Tibial nerve (tissue), 3 donors: ENCODE measurements around the gene CCDC180.

Experiments used
- CTCF ChIP-seq, 5 experiments: fragments of 200-600 bp in 3 of 5; fragments of 450-650 bp in 2 of 5; sonication (generic) in 3 of 5; IDR thresholded peaks; one replicate each; pipeline ENCODE4 v1.5.1; 2016 to 2019; ENCODE audit warnings: antibody characterized with exemption in 5 of 5, mild to moderate bottlenecking in 3 of 5, moderate library complexity in 2 of 5
- POLR2A ChIP-seq, 2 donors: fragments of 450-650 bp; IDR thresholded peaks; one replicate each; pipeline ENCODE4 v1.6.1; 2017; ENCODE audit warnings: antibody characterized with exemption in 2 of 2, mild to moderate bottlenecking in 2 of 2, moderate library complexity in 2 of 2

- TF ChIP-seq CTCF (IDR thresholded peaks at IDR 0.05) (no peak), POLR2A (IDR thresholded peaks at IDR 0.05) (no peak)
These were observed 2.6 kb downstream of the CCDC180 start for GRCh38 chr9:97310023-97310422.
